H1 (cell line): ENCODE results near the gene TMEM250. TPM values are rescaled to one million over a fixed set of nuclear protein-coding genes. Genes with fewer than 3 reads are reported as not detected.

Experiments
- ATF3 ChIP-seq: IDR thresholded peaks from 2 replicates; pipeline ENCODE4 v1.6.1; 2011; ENCODE audit warnings: low read depth, mild to moderate bottlenecking, low read length; ENCODE audit not compliant: insufficient read depth
- CBX5 ChIP-seq: fragments of 300-800, 300-1000 bp; sonication (generic); IDR thresholded peaks from 2 replicates; pipeline ENCODE4 v1.7.1; 2016; ENCODE audit warnings: antibody characterized with exemption, low read length, low read depth
- FOSL1 ChIP-seq: IDR thresholded peaks from 2 replicates; pipeline ENCODE4 v1.6.1; 2011; ENCODE audit warnings: mild to moderate bottlenecking, low read depth, low read length, moderate library complexity; ENCODE audit not compliant: insufficient read depth
- HDAC2 ChIP-seq, 2 experiments: fragments of 300-600 bp in 1 of 2; sonication (generic) in 1 of 2; IDR thresholded peaks; 2 replicates each; pipeline ENCODE4 v1.6.1; 2011 to 2012; ENCODE audit warnings: low read depth in 2 of 2, low read length in 2 of 2, mild to moderate bottlenecking in 2 of 2, moderate library complexity in 2 of 2, borderline replicate concordance in 1 of 2, inconsistent platforms in 1 of 2
- NRF1 ChIP-seq: IDR thresholded peaks from 2 replicates; pipeline ENCODE4 v1.6.1; 2011; ENCODE audit warnings: mild to moderate bottlenecking, low read depth, low read length, improper control_type of control experiment
- POLR2AphosphoS5 ChIP-seq: IDR thresholded peaks from 2 replicates; pipeline ENCODE4 v1.6.1; 2011; ENCODE audit warnings: low read depth, low read length
- SIX5 ChIP-seq: IDR thresholded peaks from 2 replicates; pipeline ENCODE4 v1.6.1; 2011; ENCODE audit warnings: mild to moderate bottlenecking, low read depth, low read length
- SP2 ChIP-seq: IDR thresholded peaks from 2 replicates; pipeline ENCODE4 v1.6.1; 2012; ENCODE audit warnings: mild to moderate bottlenecking, low read length, inconsistent platforms
- polyA plus RNA-seq, 7 experiments: library from polyadenylated mRNA; depleted of rRNA in 3 of 7; stranded (reverse) in 5 of 7; unstranded in 2 of 7; fragments of >200 nt in 5 of 7; fragments of 200-250 nt in 2 of 7; gene quantifications; 1 replicate in 5 of 7; 2 replicates in 1 of 7; 4 replicates in 1 of 7; pipeline versions ENCODE4 v1.2.1 to v1.2.3, GENCODE V29; 2011 to 2013; ENCODE audit warnings: missing spikeins in 2 of 7, mixed read lengths in 2 of 7
- total RNA-seq: library from RNA; stranded (reverse); fragmentation: NEBNext Ultra II Directional; extraction: Animal tissue kit (Norgen Biotek cat#: 25700); gene quantifications from 2 replicates; pipeline ENCODE4 v1.2.1, GENCODE V29; 2021
- TF ChIP-seq, protein P1 (sequence below): fragments of 300-600 bp; sonication (generic); IDR thresholded peaks from 2 replicates; pipeline ENCODE4 v1.7.1; 2012; ENCODE audit warnings: low read length, moderate library complexity, mild to moderate bottlenecking, inconsistent platforms; ENCODE audit not compliant: insufficient replicate concordance

TMEM250 gene
- total and polyA plus RNA-seq, 2 of the 8 experiments (the other 6 are each of a cell fraction or from before 2014, with no cell fraction given) = 22.3 to 34.9 TPM

DNA sequence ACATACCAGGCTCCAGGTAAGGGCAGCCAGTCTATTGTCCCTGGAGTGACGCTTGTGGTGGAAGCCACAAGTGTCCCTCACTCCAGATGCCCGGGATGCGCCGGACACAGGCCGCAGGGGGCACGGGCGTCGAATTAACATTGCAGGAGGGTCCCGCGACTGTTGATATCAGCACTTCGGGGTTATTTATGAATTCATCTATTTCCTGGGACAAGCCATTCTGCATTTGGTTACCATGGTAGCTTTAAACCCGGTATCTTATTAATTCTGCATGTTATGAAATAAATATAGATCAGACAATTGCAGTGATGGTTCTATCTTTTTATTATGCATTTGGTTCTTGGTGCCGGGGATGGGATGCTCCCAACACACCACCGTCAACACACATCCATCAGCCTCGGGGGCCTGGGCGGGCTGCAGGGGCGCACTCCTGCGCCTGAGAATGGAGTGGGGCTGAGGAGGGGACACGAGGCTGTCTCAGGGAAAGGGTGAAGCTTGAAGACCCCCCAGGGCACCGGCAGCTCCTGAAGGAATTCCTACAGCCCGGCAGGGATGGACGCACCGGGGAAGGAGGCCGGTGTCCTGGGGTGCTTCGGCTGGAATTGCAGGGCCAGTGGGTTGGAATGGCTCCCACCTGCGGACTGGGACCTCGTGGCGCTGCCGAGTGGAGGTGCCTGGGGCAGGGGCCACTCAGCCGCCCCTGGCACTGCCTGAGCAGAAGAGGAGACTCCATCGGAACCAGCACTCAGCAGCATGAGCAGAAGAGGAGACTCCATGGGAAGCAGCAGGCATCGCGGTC, 17.7 kb upstream of the TMEM250 start (continued):
- TF ChIP-seq, protein P1, sequence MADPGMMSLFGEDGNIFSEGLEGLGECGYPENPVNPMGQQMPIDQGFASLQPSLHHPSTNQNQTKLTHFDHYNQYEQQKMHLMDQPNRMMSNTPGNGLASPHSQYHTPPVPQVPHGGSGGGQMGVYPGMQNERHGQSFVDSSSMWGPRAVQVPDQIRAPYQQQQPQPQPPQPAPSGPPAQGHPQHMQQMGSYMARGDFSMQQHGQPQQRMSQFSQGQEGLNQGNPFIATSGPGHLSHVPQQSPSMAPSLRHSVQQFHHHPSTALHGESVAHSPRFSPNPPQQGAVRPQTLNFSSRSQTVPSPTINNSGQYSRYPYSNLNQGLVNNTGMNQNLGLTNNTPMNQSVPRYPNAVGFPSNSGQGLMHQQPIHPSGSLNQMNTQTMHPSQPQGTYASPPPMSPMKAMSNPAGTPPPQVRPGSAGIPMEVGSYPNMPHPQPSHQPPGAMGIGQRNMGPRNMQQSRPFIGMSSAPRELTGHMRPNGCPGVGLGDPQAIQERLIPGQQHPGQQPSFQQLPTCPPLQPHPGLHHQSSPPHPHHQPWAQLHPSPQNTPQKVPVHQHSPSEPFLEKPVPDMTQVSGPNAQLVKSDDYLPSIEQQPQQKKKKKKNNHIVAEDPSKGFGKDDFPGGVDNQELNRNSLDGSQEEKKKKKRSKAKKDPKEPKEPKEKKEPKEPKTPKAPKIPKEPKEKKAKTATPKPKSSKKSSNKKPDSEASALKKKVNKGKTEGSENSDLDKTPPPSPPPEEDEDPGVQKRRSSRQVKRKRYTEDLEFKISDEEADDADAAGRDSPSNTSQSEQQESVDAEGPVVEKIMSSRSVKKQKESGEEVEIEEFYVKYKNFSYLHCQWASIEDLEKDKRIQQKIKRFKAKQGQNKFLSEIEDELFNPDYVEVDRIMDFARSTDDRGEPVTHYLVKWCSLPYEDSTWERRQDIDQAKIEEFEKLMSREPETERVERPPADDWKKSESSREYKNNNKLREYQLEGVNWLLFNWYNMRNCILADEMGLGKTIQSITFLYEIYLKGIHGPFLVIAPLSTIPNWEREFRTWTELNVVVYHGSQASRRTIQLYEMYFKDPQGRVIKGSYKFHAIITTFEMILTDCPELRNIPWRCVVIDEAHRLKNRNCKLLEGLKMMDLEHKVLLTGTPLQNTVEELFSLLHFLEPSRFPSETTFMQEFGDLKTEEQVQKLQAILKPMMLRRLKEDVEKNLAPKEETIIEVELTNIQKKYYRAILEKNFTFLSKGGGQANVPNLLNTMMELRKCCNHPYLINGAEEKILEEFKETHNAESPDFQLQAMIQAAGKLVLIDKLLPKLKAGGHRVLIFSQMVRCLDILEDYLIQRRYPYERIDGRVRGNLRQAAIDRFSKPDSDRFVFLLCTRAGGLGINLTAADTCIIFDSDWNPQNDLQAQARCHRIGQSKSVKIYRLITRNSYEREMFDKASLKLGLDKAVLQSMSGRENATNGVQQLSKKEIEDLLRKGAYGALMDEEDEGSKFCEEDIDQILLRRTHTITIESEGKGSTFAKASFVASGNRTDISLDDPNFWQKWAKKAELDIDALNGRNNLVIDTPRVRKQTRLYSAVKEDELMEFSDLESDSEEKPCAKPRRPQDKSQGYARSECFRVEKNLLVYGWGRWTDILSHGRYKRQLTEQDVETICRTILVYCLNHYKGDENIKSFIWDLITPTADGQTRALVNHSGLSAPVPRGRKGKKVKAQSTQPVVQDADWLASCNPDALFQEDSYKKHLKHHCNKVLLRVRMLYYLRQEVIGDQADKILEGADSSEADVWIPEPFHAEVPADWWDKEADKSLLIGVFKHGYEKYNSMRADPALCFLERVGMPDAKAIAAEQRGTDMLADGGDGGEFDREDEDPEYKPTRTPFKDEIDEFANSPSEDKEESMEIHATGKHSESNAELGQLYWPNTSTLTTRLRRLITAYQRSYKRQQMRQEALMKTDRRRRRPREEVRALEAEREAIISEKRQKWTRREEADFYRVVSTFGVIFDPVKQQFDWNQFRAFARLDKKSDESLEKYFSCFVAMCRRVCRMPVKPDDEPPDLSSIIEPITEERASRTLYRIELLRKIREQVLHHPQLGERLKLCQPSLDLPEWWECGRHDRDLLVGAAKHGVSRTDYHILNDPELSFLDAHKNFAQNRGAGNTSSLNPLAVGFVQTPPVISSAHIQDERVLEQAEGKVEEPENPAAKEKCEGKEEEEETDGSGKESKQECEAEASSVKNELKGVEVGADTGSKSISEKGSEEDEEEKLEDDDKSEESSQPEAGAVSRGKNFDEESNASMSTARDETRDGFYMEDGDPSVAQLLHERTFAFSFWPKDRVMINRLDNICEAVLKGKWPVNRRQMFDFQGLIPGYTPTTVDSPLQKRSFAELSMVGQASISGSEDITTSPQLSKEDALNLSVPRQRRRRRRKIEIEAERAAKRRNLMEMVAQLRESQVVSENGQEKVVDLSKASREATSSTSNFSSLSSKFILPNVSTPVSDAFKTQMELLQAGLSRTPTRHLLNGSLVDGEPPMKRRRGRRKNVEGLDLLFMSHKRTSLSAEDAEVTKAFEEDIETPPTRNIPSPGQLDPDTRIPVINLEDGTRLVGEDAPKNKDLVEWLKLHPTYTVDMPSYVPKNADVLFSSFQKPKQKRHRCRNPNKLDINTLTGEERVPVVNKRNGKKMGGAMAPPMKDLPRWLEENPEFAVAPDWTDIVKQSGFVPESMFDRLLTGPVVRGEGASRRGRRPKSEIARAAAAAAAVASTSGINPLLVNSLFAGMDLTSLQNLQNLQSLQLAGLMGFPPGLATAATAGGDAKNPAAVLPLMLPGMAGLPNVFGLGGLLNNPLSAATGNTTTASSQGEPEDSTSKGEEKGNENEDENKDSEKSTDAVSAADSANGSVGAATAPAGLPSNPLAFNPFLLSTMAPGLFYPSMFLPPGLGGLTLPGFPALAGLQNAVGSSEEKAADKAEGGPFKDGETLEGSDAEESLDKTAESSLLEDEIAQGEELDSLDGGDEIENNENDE = no peak
- TF ChIP-seq SIX5 (no peak), POLR2AphosphoS5 (no peak), CBX5 (no peak), SP2 (no peak), NRF1 (no peak), ATF3 (no peak), HDAC2 (IDR thresholded peaks at IDR 0.05; ENCODE audit: borderline replicate concordance in 1 of 2, low read depth in 2 of 2, low read length in 2 of 2) (no peak), FOSL1 (no peak)
